GM12878 (cell line): Measurements from ENCODE around the gene ZDHHC18. TPM values are rescaled to one million over a fixed set of nuclear protein-coding genes. Genes with fewer than 3 reads are reported as not detected.
A peak's percentile ranks its signal among the peaks of the same experiment; 100 is the strongest.

ENCODE experiments used
- ATAC-seq: fragments of 200-7000 bp; cut with Tn5 transposase; 3 replicates; pipeline ENCODE4 v1.9.1; 2020; ENCODE audit warnings: mild to moderate bottlenecking, moderate library complexity
- BruUV-seq: library from RNA; stranded (reverse); fragments of 400-500 nt; replicated peaks from 2 replicates; lab custom pipeline; 2021; lab: Mats Ljungman, UMichigan
- CTCF ChIA-PET: fragments of 300-600 bp; sonication (Branson Sonifier 250); formaldehyde crosslinking; extraction: SDS; loops from one replicate; lab custom pipeline; 2021; ENCODE audit warnings: inconsistent platforms; lab: Yijun Ruan, JAX
- POLR2A ChIA-PET: fragments of 350-600 bp; formaldehyde crosslinking; extraction: SDS; loops from one replicate; lab custom pipeline; 2021; ENCODE audit warnings: inconsistent platforms; lab: Charles Lee
- RAD21 ChIA-PET: fragments of 300-600 bp; sonication (Branson Sonifier 250); formaldehyde crosslinking; loops from one replicate; lab custom pipeline; 2023; ENCODE audit warnings: antibody characterized with exemption; ENCODE audit not compliant: unreplicated experiment; lab: Charles Lee
- SMC1A ChIA-PET: fragments of 300-600 bp; sonication (Branson Sonifier 250); formaldehyde crosslinking; loops from one replicate; lab custom pipeline; 2023; ENCODE audit not compliant: unreplicated experiment, uncharacterized antibody; lab: Charles Lee
- DNase-seq: peaks from one replicate; pipeline ENCODE4 v3.0.0-alpha.2; 2011; ENCODE audit warnings: low read depth, low spot score
- FAIRE-seq: peaks from 3 replicates; lab custom pipeline; 2011; peaks lifted over from hg19 to GRCh38; lab: Jason Lieb, UNC
- H2AFZ ChIP-seq: 2 replicates; pipeline ENCODE4 v1.6.0; 2011; ENCODE audit warnings: low read depth, low read length, control low read depth; ENCODE audit not compliant: control insufficient read depth
- H3K27ac ChIP-seq: 2 replicates; pipeline ENCODE4 v1.5.1; 2011; ENCODE audit warnings: control low read depth; ENCODE audit not compliant: control insufficient read depth, insufficient read depth
- H3K27me3 ChIP-seq, 2 experiments: replicated peaks in 1 of 2; 2 replicates each; pipeline versions ENCODE4 v1.6.0 to v1.6.1; 2011; ENCODE audit warnings: low read length in 1 of 2; ENCODE audit not compliant: control insufficient read depth in 2 of 2, insufficient read depth in 2 of 2
- H3K36me3 ChIP-seq, 2 experiments: 2 replicates each; pipeline ENCODE4 v1.5.1; 2011; ENCODE audit warnings: low read length in 1 of 2; ENCODE audit not compliant: control insufficient read depth in 2 of 2, insufficient read depth in 2 of 2
- H3K4me1 ChIP-seq: 2 replicates; pipeline ENCODE4 v1.6.1; 2011; ENCODE audit warnings: mild to moderate bottlenecking, low read length, moderate library complexity, mixed read lengths; ENCODE audit not compliant: control insufficient read depth, insufficient read depth
- H3K4me2 ChIP-seq: 2 replicates; pipeline ENCODE4 v1.6.0; 2011; ENCODE audit warnings: control low read depth; ENCODE audit not compliant: control insufficient read depth, insufficient read depth
- H3K4me3 ChIP-seq: fragments of 200-600 bp; sonication (generic); 2 replicates; pipeline ENCODE4 v1.5.1; 2016
- H3K79me2 ChIP-seq: 2 replicates; pipeline ENCODE4 v1.6.0; 2011; ENCODE audit warnings: low read length; ENCODE audit not compliant: control insufficient read depth, insufficient read depth
- H3K9ac ChIP-seq: 2 replicates; pipeline ENCODE4 v1.8.0; 2011; ENCODE audit warnings: low read length, control low read depth, mixed read lengths; ENCODE audit not compliant: control insufficient read depth, insufficient read depth
- H3K9me3 ChIP-seq: replicated peaks from 3 replicates; pipeline ENCODE4 v1.5.1; 2011; ENCODE audit warnings: mild to moderate bottlenecking, low read length; ENCODE audit not compliant: control insufficient read depth, insufficient read depth
- H4K20me1 ChIP-seq: 2 replicates; pipeline ENCODE4 v1.6.0; 2011; ENCODE audit not compliant: control insufficient read depth, insufficient read depth
- CHD2 ChIP-seq: IDR thresholded peaks from 2 replicates; pipeline ENCODE4 v1.6.1; 2011; ENCODE audit warnings: low read depth, low read length, improper control_type of control experiment, borderline replicate concordance
- CREB1 ChIP-seq: IDR thresholded peaks from 2 replicates; pipeline ENCODE4 v1.6.1; 2012; ENCODE audit warnings: low read depth, mild to moderate bottlenecking, inconsistent platforms
- E2F8 ChIP-seq: fragments of 450-650 bp; IDR thresholded peaks from 2 replicates; pipeline ENCODE4 v1.6.1; 2018; ENCODE audit warnings: mild to moderate bottlenecking, low read depth, moderate library complexity; ENCODE audit not compliant: partially characterized antibody
- GATAD2B ChIP-seq: fragments of 450-650 bp; conservative IDR thresholded peaks from 2 replicates; pipeline ENCODE4 v1.6.1; 2017; ENCODE audit warnings: low read depth, mild to moderate bottlenecking, moderate library complexity
- HCFC1 ChIP-seq: fragments of 150-350 bp; IDR thresholded peaks from 2 replicates; pipeline ENCODE4 v1.6.1; 2014; ENCODE audit warnings: low read length
- LARP7 ChIP-seq: fragments of 450-650 bp; IDR thresholded peaks from 2 replicates; pipeline ENCODE4 v1.6.1; 2017; ENCODE audit warnings: mild to moderate bottlenecking
- MEF2A ChIP-seq: IDR thresholded peaks from 2 replicates; pipeline ENCODE4 v1.6.1; 2011; ENCODE audit warnings: low read depth, mild to moderate bottlenecking, low read length, moderate library complexity; ENCODE audit not compliant: insufficient read depth
- NFYB ChIP-seq: IDR thresholded peaks from 2 replicates; pipeline ENCODE4 v1.6.1; 2011; ENCODE audit warnings: low read depth, mild to moderate bottlenecking, low read length, improper control_type of control experiment, moderate library complexity; ENCODE audit not compliant: insufficient read depth
- NR2C1 ChIP-seq: fragments of 450-650 bp; IDR thresholded peaks from 2 replicates; pipeline ENCODE4 v1.6.1; 2017; ENCODE audit warnings: antibody characterized with exemption, mild to moderate bottlenecking, moderate library complexity
- NRF1 ChIP-seq: conservative IDR thresholded peaks from 2 replicates; pipeline ENCODE4 v1.6.1; 2011; ENCODE audit warnings: mild to moderate bottlenecking, low read depth, low read length, improper control_type of control experiment
- PAX5 ChIP-seq: IDR thresholded peaks from 2 replicates; pipeline ENCODE4 v1.6.1; 2011; ENCODE audit warnings: low read depth, low read length, borderline replicate concordance
- PKNOX1 ChIP-seq: fragments of 450-650 bp; IDR thresholded peaks from 2 replicates; pipeline ENCODE4 v1.6.1; 2016; ENCODE audit warnings: mild to moderate bottlenecking
- SIX5 ChIP-seq: IDR thresholded peaks from 2 replicates; pipeline ENCODE4 v1.6.1; 2011; ENCODE audit warnings: mild to moderate bottlenecking, low read depth, low read length, moderate library complexity; ENCODE audit not compliant: severe bottlenecking
- SP1 ChIP-seq: IDR thresholded peaks from one replicate; pipeline ENCODE4 v1.6.1; 2011; ENCODE audit warnings: low read depth, low read length
- SRF ChIP-seq, 2 experiments: IDR thresholded peaks; 2 replicates each; pipeline ENCODE4 v1.6.1; 2011; ENCODE audit warnings: low read depth in 2 of 2, low read length in 2 of 2, mild to moderate bottlenecking in 1 of 2, moderate library complexity in 1 of 2
- STAT1 ChIP-seq: fragments of 450-650 bp; conservative IDR thresholded peaks from 2 replicates; pipeline ENCODE4 v1.6.1; 2014; ENCODE audit warnings: antibody characterized with exemption, mild to moderate bottlenecking
- TARDBP ChIP-seq: IDR thresholded peaks from 2 replicates; pipeline ENCODE4 v1.6.1; 2016; ENCODE audit warnings: borderline replicate concordance
- ZNF217 ChIP-seq: fragments of 450-650 bp; IDR thresholded peaks from 2 replicates; pipeline ENCODE4 v1.6.1; 2017; ENCODE audit warnings: antibody characterized with exemption, mild to moderate bottlenecking
- WGBS: methylation state at CpG from one replicate; pipeline ENCODE4 v1.1.6; 2016; ENCODE audit warnings: low lambda C conversion rate; ENCODE audit not compliant: insufficient replicate concordance, insufficient coverage; ENCODE audit errors: missing lambda C conversion rate; 5-methylcytosine and 5-hydroxymethylcytosine counted together
- in situ Hi-C: fragments of 300-500 bp; cut with MboI; formaldehyde crosslinking; loops from 9 replicates; pipeline ENCODE4 v1.14.3; 2018; ENCODE audit warnings: mixed read lengths
- intact Hi-C: fragments of 100-400 bp; cut with micrococcal nuclease; formaldehyde crosslinking; loops from one replicate; pipeline ENCODE4 v1.14.2; 2022; ENCODE audit not compliant: unreplicated experiment
- polyA plus RNA-seq, 11 experiments: library from polyadenylated mRNA; depleted of rRNA in 4 of 11; unstranded in 6 of 11; stranded (reverse) in 5 of 11; fragments of >200 nt; fragmentation: Nextera tagmentation in 4 of 11; fragmentation: Illumina TruSeq in 1 of 11; extraction: Ambion mirVana in 4 of 11; extraction: Trizol in 1 of 11; gene quantifications; 1 replicate in 1 of 11; 2 replicates in 10 of 11; pipeline versions ENCODE4 v1.2.1 to v1.2.3, GENCODE V29; 2011 to 2016; ENCODE audit warnings: inconsistent platforms in 2 of 11, missing spikeins in 2 of 11, low read depth in 1 of 11
- total RNA-seq, 4 experiments: library from RNA; depleted of rRNA in 3 of 4; stranded (reverse); fragments of >200 nt in 3 of 4; fragmentation: Illumina TruSeq in 1 of 4; extraction: Trizol in 1 of 4; gene quantifications; 2 replicates each; pipeline versions ENCODE4 v1.2.1 to v1.2.3, GENCODE V29; 2013 to 2021

Gene ZDHHC18
- total and polyA plus RNA-seq, 10 of the 15 experiments (the other 5 are each of a cell fraction or from before 2014, with no cell fraction given): 0.40 to 81.2 (median 21.3) TPM

- TF ChIP-seq PAX5: peak; percentile 74
Measured at GRCh38 chr1:26787381-26787705, 39.1 kb upstream of the ZDHHC18 start (continued).

GRCh38 chr1:26787706-26788514 lies 38.6 kb upstream of the ZDHHC18 start, which contains the start of gene PIGV:
PIGV (plus strand) TSS chr1:26787950; CDS start chr1:26790816, 2,866 bp downstream.
- no peaks in the 10 kb centered on the region; a peak in 2 of 4 replicates for H3K36me3 ChIP-seq
- ATAC-seq: peak; percentile 78
- 2% methylated on average over 48 of the region's 63 CpGs for WGBS
- peaks cover 43% of the 10 kb centered on the region for H3K4me1 ChIP-seq
- ChIA-PET RAD21 (interaction anchor here (0.7 to 6.4 kb wide), 35 partner anchors 11 to 287 kb away, joined by 3 to 262 read pairs (median 9); partner anchors contain the start of gene GPN2), POLR2A (interaction anchor here (0.5 to 5.1 kb wide), 22 partner anchors 9 to 1372 kb away, joined by 3 to 69 read pairs (median 6); partner anchors contain the start of gene ARID1A), CTCF (interaction anchor here (0.8 to 7.6 kb wide), 44 partner anchors 9 to 288 kb away, joined by 3 to 450 read pairs (median 9); no protein-coding TSS in a partner anchor), SMC1A (interaction anchor here (0.7 to 9.3 kb wide), 35 partner anchors 9 to 287 kb away, joined by 3 to 268 read pairs (median 7); no protein-coding TSS in a partner anchor)
- intact Hi-C loops: loop anchor here (1.0 to 5.0 kb wide), 4 partner anchors 43 to 286 kb away; no protein-coding TSS in a partner anchor
- peak within 1 kb of the TSS; percentile 86 for H2AFZ ChIP-seq
- BruUV-seq: TSS peak; percentile 60
- in situ Hi-C loops: loop anchor here (5.0 kb wide), 1 partner anchor 181 kb away; no protein-coding TSS in a partner anchor
- H4K20me1 ChIP-seq: no peaks in the 10 kb centered on the region
- H3K4me3 ChIP-seq: peak within 1 kb of the TSS; percentile 72
- H3K9ac ChIP-seq: peak within 1 kb of the TSS; percentile 93
- no peaks in the 10 kb centered on the region for H3K27me3 ChIP-seq
- no peak for DNase-seq
- no peak for FAIRE-seq
- H3K9me3 ChIP-seq: no peaks in the 10 kb centered on the region
- peak within 1 kb of the TSS; percentile 99 for H3K27ac ChIP-seq
- H3K4me2 ChIP-seq: peak within 1 kb of the TSS; percentile 96
- H3K79me2 ChIP-seq: peaks cover 23% of the 10 kb centered on the region
- TF ChIP-seq GATAD2B (peak; percentile 37; the same call in 1 of the 2 replicates), LARP7 (peak; percentile 91), SP1 (peak; percentile 60), PKNOX1 (0 out of 2 replicates have a peak, but pooled peaks have one; percentile 3), HCFC1 (peak; percentile 62), E2F8 (no peak), MEF2A (no peak), CREB1 (peak; percentile 36), TARDBP (0 out of 2 replicates have a peak, but pooled peaks have one; percentile 47), NRF1 (peak; percentile 77), SIX5 (peak; percentile 50), SRF (IDR thresholded peaks at IDR 0.05; ENCODE audit: low read depth in 2 of 2, low read length in 2 of 2) (0 out of 4 replicates have a peak, but pooled peaks of 1 of the 2 experiments have one; percentile 18), ZNF217 (peak; percentile 2; the same call in 1 of the 2 replicates), NFYB (no peak), NR2C1 (peak; percentile 47; the same call in 1 of the 2 replicates), CHD2 (0 out of 2 replicates have a peak, but pooled peaks have one; percentile 8), STAT1 (0 out of 2 replicates have a peak, but pooled peaks have one; percentile 10)
